ENCODE data around the gene OR8A1. TPM values are rescaled to one million over a fixed set of nuclear protein-coding genes. Genes with fewer than 3 reads are reported as not detected.

The OR8A1 gene
- not detected for total RNA-seq

GRCh38 chr11:124569697-124570096 is at the start of gene OR8A1:
TSS of gene OR8A1 (plus strand) at chr11:124569997. CDS start at chr11:124570120, 123 bp downstream.

DNA sequence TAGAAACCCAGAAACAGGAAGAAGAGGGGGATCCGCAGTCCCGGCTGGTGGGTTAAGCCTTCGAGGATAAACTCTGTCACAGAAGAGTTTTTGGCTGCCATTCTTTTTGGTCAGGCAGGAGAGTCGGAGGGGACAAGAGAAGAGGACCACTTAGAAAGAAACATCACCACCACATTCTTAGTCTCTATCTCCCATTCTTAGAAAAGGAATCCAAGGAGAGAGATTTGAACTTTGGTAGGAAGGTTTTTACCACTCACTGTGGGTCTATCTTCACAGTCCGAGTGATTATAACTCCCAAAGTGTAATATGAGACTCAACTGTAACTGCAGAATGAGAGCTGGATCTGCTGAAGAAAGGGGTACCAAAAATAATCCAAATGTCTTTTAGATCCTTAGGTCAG is 26.2 kb upstream of the OR8A1 start, which contains the start of gene OR8B12:
Gene OR8B12 (minus strand): TSS at position 101 of the 400 bp plus-strand sequence. CDS start 0 bp downstream, at position 101.

DNA sequence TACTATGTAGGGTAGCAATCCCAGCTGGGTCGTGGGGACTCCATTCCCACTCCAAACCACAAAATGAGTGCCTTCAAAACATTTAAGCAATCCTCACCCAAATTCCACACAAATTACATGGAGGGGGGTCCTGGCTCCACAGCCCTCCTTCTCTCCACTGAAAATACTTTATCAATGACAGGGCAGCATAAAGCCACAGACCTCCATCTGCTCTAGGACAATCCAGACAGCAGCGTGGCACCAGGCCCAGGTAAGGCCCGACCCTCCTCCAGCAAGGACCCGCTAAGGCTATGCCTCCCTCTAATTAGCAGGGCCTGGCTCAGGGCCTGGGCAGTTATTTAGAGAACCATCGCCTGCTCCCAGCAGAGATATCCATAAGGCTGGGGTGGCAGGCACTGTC is 41.3 kb downstream of the OR8A1 start, which contains the start of gene PANX3:
Gene PANX3 (plus strand): TSS at position 365 of the 400 bp plus-strand sequence. CDS start 129 bp downstream, outside the sequence.

Small RNA genes lying within 50 kb of the gene (small RNA-seq; reads per million reads assigned to genes)
- 0 reads per million in 2 donors for gene OR8A3P

Other genes with a start within 250 kb of the OR8A1 start
- gene OR8D2, start 249.8 kb upstream of the OR8A1 start, total RNA-seq = not detected
- gene OR8B2, start 185.5 kb upstream of the OR8A1 start, total RNA-seq = not detected
- gene OR8B3, start 171.0 kb upstream of the OR8A1 start, total RNA-seq = not detected
- gene OR8B4, start 145.1 kb upstream of the OR8A1 start, total RNA-seq = not detected
- gene OR8B8, start 124.3 kb upstream of the OR8A1 start, total RNA-seq = not detected
- gene OR8B12, start 26.3 kb upstream of the OR8A1 start, total RNA-seq = not detected
- not detected for gene PANX3, start 41.4 kb downstream of the OR8A1 start, total RNA-seq
- gene TBRG1, start 52.9 kb downstream of the OR8A1 start, total RNA-seq = 10 to 100 TPM; 19.6 to 27.2 TPM
- gene SIAE, start 103.7 kb downstream of the OR8A1 start, total RNA-seq = 1 to 10 TPM; 6.7 to 8.9 TPM
- gene SPA17, start 103.9 kb downstream of the OR8A1 start, total RNA-seq = 1 to 10 TPM; 6.0 to 6.9 TPM
- gene NRGN, start 169.9 kb downstream of the OR8A1 start, total RNA-seq = 1 to 10 TPM in 1 of 2 donors, under 1 TPM in 1; 0.33 to 1.4 TPM
- gene VSIG2, start 182.3 kb downstream of the OR8A1 start, total RNA-seq = not detected
- under 1 TPM in 1 of 2 donors, not detected in 1; under 0.01 TPM for gene ESAM, start 192.3 kb downstream of the OR8A1 start, total RNA-seq
- 1 to 10 TPM; 5.2 to 8.3 TPM for gene MSANTD2, start 230.4 kb downstream of the OR8A1 start, total RNA-seq

Measured in melanocyte of skin (primary cell).